ENCODE data around the gene TBCK. TPM values are rescaled to one million over a fixed set of nuclear protein-coding genes. Genes with fewer than 3 reads are reported as not detected.

Gene TBCK
- total and polyA plus RNA-seq, 2 donors (not counting 3 experiments of a cell fraction or from before 2014, with no cell fraction given): 18.2 to 38.6 TPM

- dilution Hi-C loops (cut with MboI; ENCODE audit: extremely low pct_ligation_motif_present, low sequenced_read_pairs) (no loop called here), intact Hi-C loops (cut with micrococcal nuclease) (no loop called here)
- Histone ChIP-seq H3K4me1 (ENCODE audit: control insufficient read depth, extremely low read depth, insufficient read depth, low read length) (no peaks in the 10 kb centered on the region), H3K9ac (replicated peaks; ENCODE audit: extremely low read depth, insufficient read depth, low read length) (no peak overlapping the region), H3K27me3 (ENCODE audit: control insufficient read depth in 2 of 2, insufficient read depth in 2 of 2, low read length in 2 of 2) (no peaks in the 10 kb centered on the region), H2AFZ (ENCODE audit: low read depth, low read length) (no peak overlapping the region), H4K20me1 (replicated peaks; ENCODE audit: control insufficient read depth, extremely low read depth, insufficient read depth, low read length) (no peaks in the 10 kb centered on the region), H3K27ac (ENCODE audit: insufficient read depth, low read depth, low read length) (no peak overlapping the region), H3K4me2 (ENCODE audit: insufficient read depth, low read length) (no peak overlapping the region), H3K36me3 (ENCODE audit: control insufficient read depth in 2 of 2, extremely low read depth in 1 of 2, insufficient read depth in 2 of 2, low read length in 2 of 2) (peaks cover 3 to 4% of the 10 kb centered on the region in 2 experiments), H3K9me1 (replicated peaks; ENCODE audit: control insufficient read depth, extremely low read depth, insufficient read depth, low read length) (no peaks in the 10 kb centered on the region), H3K4me3 (replicated peaks in 1 of 3; ENCODE audit: insufficient read depth in 1 of 3, low read depth in 1 of 3, low read length in 3 of 3) (no peak overlapping the region), H3K79me2 (ENCODE audit: control insufficient read depth, insufficient read depth, low read length) (peaks cover 38% of the 10 kb centered on the region), H3K9me3 (replicated peaks; ENCODE audit: control insufficient read depth, insufficient read depth, low read length) (no peaks in the 10 kb centered on the region)
- TF ChIP-seq CTCF (IDR thresholded peaks at IDR 0.05; ENCODE audit: extremely low read depth in 1 of 2, insufficient read depth in 1 of 2, low read depth in 1 of 2, low read length in 2 of 2) (no peak), MYC (IDR thresholded peaks at IDR 0.05; ENCODE audit: low read depth, low read length) (no peak), MAX (IDR thresholded peaks at IDR 0.05; ENCODE audit: insufficient read depth, insufficient read length) (no peak), JUN (IDR thresholded peaks at IDR 0.05; ENCODE audit: borderline replicate concordance, insufficient read depth, insufficient read length, low read depth) (no peak), GATA2 (IDR thresholded peaks at IDR 0.05; ENCODE audit: insufficient read depth, insufficient read length, low read depth, low read length) (no peak), FOS (IDR thresholded peaks at IDR 0.05; ENCODE audit: borderline replicate concordance, insufficient read depth, low read length) (no peak), EZH2 (IDR thresholded peaks at IDR 0.05; ENCODE audit: borderline replicate concordance, low read depth, low read length, severe bottlenecking) (no peak)
- no peak for DNase-seq (ENCODE audit: low read depth, low spot score)
- FAIRE-seq: no peak
- no TSS peak for BruUV-seq (replicated peaks)
- ChIA-PET POLR2A (no interaction called here), CTCF (no interaction called here)
These were observed 22.7 kb upstream of the TBCK start for GRCh38 chr4:106338671-106339070.
